ENCODE measurements around the gene TNK2. TPM values are rescaled to one million over a fixed set of nuclear protein-coding genes. Genes with fewer than 3 reads are reported as not detected.

TNK2 gene
- total RNA-seq, 6 experiments from 2014 or later = 29.6 to 46.1 (median 35.1) TPM

GRCh38 chr3:195822131-195822696 is 86.1 kb downstream of the TNK2 start:
- H3K4me1 Mint-ChIP-seq (ENCODE audit: low read depth) = no peaks in the 10 kb centered on the region
- no peak overlapping the region for H3K27ac Mint-ChIP-seq
- no peaks in the 10 kb centered on the region for H3K9me3 Mint-ChIP-seq
- peaks cover 22% of the 10 kb centered on the region for H3K27me3 Mint-ChIP-seq (ENCODE audit: insufficient read depth)
- no peak for DNase-seq
- TF ChIP-seq CTCF (IDR thresholded peaks at IDR 0.05) = no peak
- H3K4me3 Mint-ChIP-seq = no peak overlapping the region
- no peaks in the 10 kb centered on the region for H3K36me3 Mint-ChIP-seq (ENCODE audit: low read depth)

GRCh38 chr3:195821403-195822130 is 86.8 kb downstream of the TNK2 start:
- Mint-ChIP-seq H3K4me1 (ENCODE audit: low read depth) (no peaks in the 10 kb centered on the region), H3K27ac (no peak overlapping the region), H3K36me3 (ENCODE audit: low read depth) (no peaks in the 10 kb centered on the region), H3K9me3 (no peaks in the 10 kb centered on the region), H3K27me3 (ENCODE audit: insufficient read depth) (peaks cover 17% of the 10 kb centered on the region), H3K4me3 (no peak overlapping the region)
- DNase-seq = no peak
- no peak for TF ChIP-seq CTCF (IDR thresholded peaks at IDR 0.05)

GRCh38 chr3:195820901-195821300 is 87.5 kb downstream of the TNK2 start:
- H3K4me3 Mint-ChIP-seq = no peak overlapping the region
- no peaks in the 10 kb centered on the region for H3K9me3 Mint-ChIP-seq
- TF ChIP-seq CTCF (IDR thresholded peaks at IDR 0.05) = no peak
- H3K4me1 Mint-ChIP-seq (ENCODE audit: low read depth) = no peaks in the 10 kb centered on the region
- no peak for DNase-seq
- H3K36me3 Mint-ChIP-seq (ENCODE audit: low read depth) = no peaks in the 10 kb centered on the region
- peaks cover 17% of the 10 kb centered on the region for H3K27me3 Mint-ChIP-seq (ENCODE audit: insufficient read depth)
- H3K27ac Mint-ChIP-seq = no peak overlapping the region

GRCh38 chr3:195820186-195820585 is 88.2 kb downstream of the TNK2 start:
- H3K4me3 Mint-ChIP-seq = no peak overlapping the region
- no peak for DNase-seq
- TF ChIP-seq CTCF (IDR thresholded peaks at IDR 0.05) = no peak
- H3K27me3 Mint-ChIP-seq (ENCODE audit: insufficient read depth) = peaks cover 17% of the 10 kb centered on the region
- H3K9me3 Mint-ChIP-seq = no peaks in the 10 kb centered on the region
- no peaks in the 10 kb centered on the region for H3K36me3 Mint-ChIP-seq (ENCODE audit: low read depth)
- no peaks in the 10 kb centered on the region for H3K4me1 Mint-ChIP-seq (ENCODE audit: low read depth)
- H3K27ac Mint-ChIP-seq = no peak overlapping the region

GRCh38 chr3:195818301-195818700 is 90.0 kb downstream of the TNK2 start:
- Mint-ChIP-seq H3K4me1 (ENCODE audit: low read depth) (no peaks in the 10 kb centered on the region), H3K9me3 (no peaks in the 10 kb centered on the region), H3K36me3 (ENCODE audit: low read depth) (no peaks in the 10 kb centered on the region), H3K4me3 (no peak overlapping the region), H3K27ac (no peak overlapping the region), H3K27me3 (ENCODE audit: insufficient read depth) (peaks cover 12% of the 10 kb centered on the region)
- DNase-seq = no peak
- no peak for TF ChIP-seq CTCF (IDR thresholded peaks at IDR 0.05)
